K562 (cell line): ENCODE results near the gene TNPO3. TPM values are rescaled to one million over a fixed set of nuclear protein-coding genes. Genes with fewer than 3 reads are reported as not detected.

Experiments
- ATF1 ChIP-seq, 2 experiments: fragments of 450-650 bp in 1 of 2; IDR thresholded peaks; 2 replicates each; pipeline ENCODE4 v1.6.1; 2016; ENCODE audit warnings: missing compliant biosample characterization in 1 of 2, missing genetic modification characterization in 1 of 2
- BDP1 ChIP-seq: IDR thresholded peaks from 3 replicates; pipeline ENCODE4 v1.6.1; 2011; ENCODE audit not compliant: insufficient read length, insufficient read depth
- CC2D1A ChIP-seq: fragments of 450-650 bp; IDR thresholded peaks from 2 replicates; pipeline ENCODE4 v1.6.1; 2017; ENCODE audit warnings: mild to moderate bottlenecking
- COPS2 ChIP-seq: fragments of 450-650 bp; conservative IDR thresholded peaks from 2 replicates; pipeline ENCODE4 v1.6.1; 2016; ENCODE audit warnings: mild to moderate bottlenecking, moderate library complexity
- MAFK ChIP-seq: IDR thresholded peaks from 2 replicates; pipeline ENCODE4 v1.6.1; 2011; ENCODE audit warnings: low read length, improper control_type of control experiment
- MCM2 ChIP-seq: fragments of 450-650 bp; IDR thresholded peaks from 2 replicates; pipeline ENCODE4 v1.6.1; 2017; ENCODE audit warnings: low read depth, mild to moderate bottlenecking
- RBM15 ChIP-seq: fragments of 200-400 bp; formaldehyde crosslinking; IDR thresholded peaks from 2 replicates; pipeline ENCODE4 v1.6.1; 2018; ENCODE audit warnings: mild to moderate bottlenecking, low read length, moderate library complexity; ENCODE audit not compliant: insufficient read depth
- RNF2 ChIP-seq: sonication (generic); IDR thresholded peaks from 2 replicates; pipeline ENCODE4 v1.6.1; 2016
- U2AF2 ChIP-seq: fragments of 200-400 bp; formaldehyde crosslinking; optimal IDR thresholded peaks from 2 replicates; pipeline ENCODE3; 2017; ENCODE audit warnings: low read depth, mild to moderate bottlenecking, low read length
- ZFX ChIP-seq: sonication (generic); formaldehyde crosslinking; IDR thresholded peaks from 2 replicates; pipeline ENCODE4 v1.8.0; 2022; ENCODE audit warnings: mild to moderate bottlenecking, missing genetic modification reagents, moderate library complexity
- ZNF232 ChIP-seq: sonication (generic); formaldehyde crosslinking; IDR thresholded peaks from 2 replicates; pipeline ENCODE4 v1.8.0; 2022; ENCODE audit warnings: mild to moderate bottlenecking, missing genetic modification reagents
- ZNF507 ChIP-seq: conservative IDR thresholded peaks from 2 replicates; pipeline ENCODE4 v1.6.1; 2017; ENCODE audit warnings: missing genetic modification characterization, missing compliant biosample characterization
- ZNF699 ChIP-seq: fragments of 250-450 bp; sonication (Bioruptor Pico); IDR thresholded peaks from 2 replicates; pipeline ENCODE4 v1.8.0; 2021; ENCODE audit warnings: mild to moderate bottlenecking, moderate library complexity; ENCODE audit not compliant: insufficient replicate concordance
- polyA plus RNA-seq, 8 experiments: library from polyadenylated mRNA; depleted of rRNA in 4 of 8; stranded (reverse) in 5 of 8; unstranded in 3 of 8; fragments of >200 nt; fragmentation: Nextera tagmentation in 2 of 8; fragmentation: Illumina TruSeq in 1 of 8; extraction: Ambion mirVana in 2 of 8; extraction: Trizol in 1 of 8; gene quantifications; 2 replicates each; pipeline versions ENCODE4 v1.2.1 to v1.2.3, GENCODE V29; 2011 to 2014; ENCODE audit warnings: inconsistent platforms in 1 of 8, missing spikeins in 1 of 8
- total RNA-seq, 7 experiments: library from RNA; depleted of rRNA in 6 of 7; stranded (reverse); fragments of >200 nt in 6 of 7; fragmentation: Illumina TruSeq in 2 of 7; extraction: Trizol in 2 of 7; gene quantifications; 2 replicates each; pipeline versions ENCODE4 v1.2.1 to v1.2.3, GENCODE V29; 2011 to 2021; ENCODE audit warnings: low replicate concordance in 1 of 7
- TF ChIP-seq, protein P1 (sequence below): fragments of 200-400 bp; formaldehyde crosslinking; IDR thresholded peaks from 2 replicates; pipeline ENCODE4 v1.6.1; 2017; ENCODE audit warnings: mild to moderate bottlenecking, low read depth, low read length, moderate library complexity
- TF ChIP-seq, protein P2 (sequence below): fragments of 250-450 bp; sonication (Bioruptor Pico); IDR thresholded peaks from 2 replicates; pipeline ENCODE4 v1.8.0; 2021; ENCODE audit warnings: mild to moderate bottlenecking, moderate library complexity
- TF ChIP-seq, protein P3 (sequence below): IDR thresholded peaks from 2 replicates; pipeline ENCODE4 v1.6.1; 2014; ENCODE audit warnings: antibody characterized with exemption
- TF ChIP-seq, protein P4 (sequence below), 3 experiments: fragments of 200-800 bp in 1 of 3; sonication (Bioruptor generic) in 1 of 3; sonication (generic) in 1 of 3; formaldehyde crosslinking in 1 of 3; IDR thresholded peaks; 2 replicates each; pipeline versions ENCODE4 v1.6.1 to v1.8.0; 2016 to 2022; ENCODE audit warnings: mild to moderate bottlenecking in 2 of 3, missing compliant biosample characterization in 2 of 3, missing genetic modification characterization in 2 of 3, missing genetic modification reagents in 1 of 3
- TF ChIP-seq, protein P5 (sequence below): fragments of 450-650 bp; formaldehyde crosslinking; IDR thresholded peaks from 2 replicates; pipeline ENCODE4 v1.4.0; 2020; ENCODE audit warnings: mild to moderate bottlenecking
- TF ChIP-seq, protein P6 (sequence below): sonication (generic); formaldehyde crosslinking; IDR thresholded peaks from 2 replicates; pipeline ENCODE4 v1.9.0; 2022; ENCODE audit warnings: mild to moderate bottlenecking, missing genetic modification reagents

Gene TNPO3
- total and polyA plus RNA-seq, 9 of the 15 experiments (the other 6 are each of a cell fraction or from before 2014, with no cell fraction given), result 35.8 to 125 (median 110) TPM

DNA sequence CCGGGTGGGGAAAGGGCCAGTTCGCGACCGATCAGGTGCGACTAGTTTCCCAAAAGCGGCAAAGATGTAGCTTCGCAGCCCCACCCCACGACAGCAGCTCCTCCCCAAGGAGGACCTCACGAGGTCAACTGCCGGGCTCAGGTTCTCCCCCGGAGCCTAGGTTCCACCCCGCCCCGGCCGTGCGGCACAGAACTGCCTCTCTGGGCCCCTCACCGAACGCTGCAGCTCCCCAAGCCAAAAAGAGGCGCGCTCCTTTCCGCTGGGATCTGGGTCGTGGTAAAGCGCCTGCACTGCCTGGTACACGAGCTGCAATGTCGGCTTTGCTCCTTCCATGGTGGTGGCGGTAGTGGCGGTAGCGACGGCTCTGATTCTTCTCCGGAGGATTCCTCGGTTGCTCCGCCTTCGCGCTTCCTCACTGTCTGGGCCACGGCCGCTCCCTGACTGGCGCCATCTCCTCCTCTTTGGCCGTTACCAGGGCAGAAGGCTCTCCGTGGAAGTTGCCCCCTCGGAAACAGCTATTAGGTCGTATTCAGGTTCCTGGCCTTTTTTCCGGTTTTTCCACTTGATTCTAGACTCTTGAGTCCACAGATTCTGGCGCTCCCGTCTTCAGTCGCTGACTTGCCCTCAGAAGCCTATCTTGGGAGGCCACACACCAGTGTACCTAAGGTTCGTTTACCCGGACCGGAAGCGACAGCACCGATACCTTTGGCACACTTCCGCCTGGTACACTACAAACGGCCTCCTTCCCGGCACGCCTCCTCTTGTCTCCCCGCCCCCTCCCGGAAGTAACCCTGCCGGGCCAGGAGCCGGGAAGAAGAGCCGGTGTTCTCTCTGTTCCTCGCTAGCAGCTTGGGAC is at the start of gene TNPO3 (continued):
- TF ChIP-seq, protein P1, sequence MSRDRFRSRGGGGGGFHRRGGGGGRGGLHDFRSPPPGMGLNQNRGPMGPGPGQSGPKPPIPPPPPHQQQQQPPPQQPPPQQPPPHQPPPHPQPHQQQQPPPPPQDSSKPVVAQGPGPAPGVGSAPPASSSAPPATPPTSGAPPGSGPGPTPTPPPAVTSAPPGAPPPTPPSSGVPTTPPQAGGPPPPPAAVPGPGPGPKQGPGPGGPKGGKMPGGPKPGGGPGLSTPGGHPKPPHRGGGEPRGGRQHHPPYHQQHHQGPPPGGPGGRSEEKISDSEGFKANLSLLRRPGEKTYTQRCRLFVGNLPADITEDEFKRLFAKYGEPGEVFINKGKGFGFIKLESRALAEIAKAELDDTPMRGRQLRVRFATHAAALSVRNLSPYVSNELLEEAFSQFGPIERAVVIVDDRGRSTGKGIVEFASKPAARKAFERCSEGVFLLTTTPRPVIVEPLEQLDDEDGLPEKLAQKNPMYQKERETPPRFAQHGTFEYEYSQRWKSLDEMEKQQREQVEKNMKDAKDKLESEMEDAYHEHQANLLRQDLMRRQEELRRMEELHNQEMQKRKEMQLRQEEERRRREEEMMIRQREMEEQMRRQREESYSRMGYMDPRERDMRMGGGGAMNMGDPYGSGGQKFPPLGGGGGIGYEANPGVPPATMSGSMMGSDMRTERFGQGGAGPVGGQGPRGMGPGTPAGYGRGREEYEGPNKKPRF, result no peak
- no peak for TF ChIP-seq BDP1
- TF ChIP-seq ATF1 (CRISPR knock-in tag; IDR thresholded peaks at IDR 0.05), result peak; percentile 16; the same call in 1 of the 2 replicates
- peak; percentile 96 for TF ChIP-seq ATF1 (tag; IDR thresholded peaks at IDR 0.05)
- TF ChIP-seq ZNF699 (CRISPR knock-in tag), result no peak
- TF ChIP-seq, protein P2, sequence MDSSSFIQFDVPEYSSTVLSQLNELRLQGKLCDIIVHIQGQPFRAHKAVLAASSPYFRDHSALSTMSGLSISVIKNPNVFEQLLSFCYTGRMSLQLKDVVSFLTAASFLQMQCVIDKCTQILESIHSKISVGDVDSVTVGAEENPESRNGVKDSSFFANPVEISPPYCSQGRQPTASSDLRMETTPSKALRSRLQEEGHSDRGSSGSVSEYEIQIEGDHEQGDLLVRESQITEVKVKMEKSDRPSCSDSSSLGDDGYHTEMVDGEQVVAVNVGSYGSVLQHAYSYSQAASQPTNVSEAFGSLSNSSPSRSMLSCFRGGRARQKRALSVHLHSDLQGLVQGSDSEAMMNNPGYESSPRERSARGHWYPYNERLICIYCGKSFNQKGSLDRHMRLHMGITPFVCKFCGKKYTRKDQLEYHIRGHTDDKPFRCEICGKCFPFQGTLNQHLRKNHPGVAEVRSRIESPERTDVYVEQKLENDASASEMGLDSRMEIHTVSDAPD (CRISPR knock-in tag), result no peak
- TF ChIP-seq, protein P3, sequence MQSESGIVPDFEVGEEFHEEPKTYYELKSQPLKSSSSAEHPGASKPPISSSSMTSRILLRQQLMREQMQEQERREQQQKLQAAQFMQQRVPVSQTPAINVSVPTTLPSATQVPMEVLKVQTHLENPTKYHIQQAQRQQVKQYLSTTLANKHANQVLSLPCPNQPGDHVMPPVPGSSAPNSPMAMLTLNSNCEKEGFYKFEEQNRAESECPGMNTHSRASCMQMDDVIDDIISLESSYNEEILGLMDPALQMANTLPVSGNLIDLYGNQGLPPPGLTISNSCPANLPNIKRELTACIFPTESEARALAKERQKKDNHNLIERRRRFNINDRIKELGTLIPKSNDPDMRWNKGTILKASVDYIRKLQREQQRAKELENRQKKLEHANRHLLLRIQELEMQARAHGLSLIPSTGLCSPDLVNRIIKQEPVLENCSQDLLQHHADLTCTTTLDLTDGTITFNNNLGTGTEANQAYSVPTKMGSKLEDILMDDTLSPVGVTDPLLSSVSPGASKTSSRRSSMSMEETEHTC, result no peak; the same call in 1 of the 2 replicates
- TF ChIP-seq RBM15, result no peak
- TF ChIP-seq, protein P4, sequence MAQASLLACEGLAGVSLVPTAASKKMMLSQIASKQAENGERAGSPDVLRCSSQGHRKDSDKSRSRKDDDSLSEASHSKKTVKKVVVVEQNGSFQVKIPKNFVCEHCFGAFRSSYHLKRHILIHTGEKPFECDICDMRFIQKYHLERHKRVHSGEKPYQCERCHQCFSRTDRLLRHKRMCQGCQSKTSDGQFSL (CRISPR knock-in tag; IDR thresholded peaks at IDR 0.05), result peak; percentile 76; the same call in 1 of the 2 replicates
- TF ChIP-seq, protein P4 (tag; IDR thresholded peaks at IDR 0.05), result no peak
- TF ChIP-seq, protein P5, sequence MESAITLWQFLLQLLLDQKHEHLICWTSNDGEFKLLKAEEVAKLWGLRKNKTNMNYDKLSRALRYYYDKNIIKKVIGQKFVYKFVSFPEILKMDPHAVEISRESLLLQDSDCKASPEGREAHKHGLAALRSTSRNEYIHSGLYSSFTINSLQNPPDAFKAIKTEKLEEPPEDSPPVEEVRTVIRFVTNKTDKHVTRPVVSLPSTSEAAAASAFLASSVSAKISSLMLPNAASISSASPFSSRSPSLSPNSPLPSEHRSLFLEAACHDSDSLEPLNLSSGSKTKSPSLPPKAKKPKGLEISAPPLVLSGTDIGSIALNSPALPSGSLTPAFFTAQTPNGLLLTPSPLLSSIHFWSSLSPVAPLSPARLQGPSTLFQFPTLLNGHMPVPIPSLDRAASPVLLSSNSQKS (CRISPR knock-in tag), result no peak
- peak; percentile 92 for TF ChIP-seq CC2D1A
- peak; percentile 93 for TF ChIP-seq ZFX
- no peak for TF ChIP-seq MCM2
- 0 out of 2 replicates have a peak, but pooled peaks have one; percentile 27 for TF ChIP-seq MAFK
- TF ChIP-seq U2AF2, result no peak
- TF ChIP-seq COPS2, result no peak
- TF ChIP-seq ZNF232 (CRISPR knock-in tag), result no peak
- TF ChIP-seq, protein P6, sequence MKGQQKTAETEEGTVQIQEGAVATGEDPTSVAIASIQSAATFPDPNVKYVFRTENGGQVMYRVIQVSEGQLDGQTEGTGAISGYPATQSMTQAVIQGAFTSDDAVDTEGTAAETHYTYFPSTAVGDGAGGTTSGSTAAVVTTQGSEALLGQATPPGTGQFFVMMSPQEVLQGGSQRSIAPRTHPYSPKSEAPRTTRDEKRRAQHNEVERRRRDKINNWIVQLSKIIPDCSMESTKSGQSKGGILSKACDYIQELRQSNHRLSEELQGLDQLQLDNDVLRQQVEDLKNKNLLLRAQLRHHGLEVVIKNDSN (CRISPR knock-in tag), result peak; percentile 28; the same call in 1 of the 2 replicates
- no peak for TF ChIP-seq ZNF507 (tag)
- TF ChIP-seq RNF2, result peak; percentile 63; the same call in 1 of the 2 replicates
